ENCODE results near the gene PIBF1. TPM values are rescaled to one million over a fixed set of nuclear protein-coding genes. Genes with fewer than 3 reads are reported as not detected.

The PIBF1 gene
- total RNA-seq, 2 donors from 2014 or later, result 11.5 to 18.3 TPM

DNA sequence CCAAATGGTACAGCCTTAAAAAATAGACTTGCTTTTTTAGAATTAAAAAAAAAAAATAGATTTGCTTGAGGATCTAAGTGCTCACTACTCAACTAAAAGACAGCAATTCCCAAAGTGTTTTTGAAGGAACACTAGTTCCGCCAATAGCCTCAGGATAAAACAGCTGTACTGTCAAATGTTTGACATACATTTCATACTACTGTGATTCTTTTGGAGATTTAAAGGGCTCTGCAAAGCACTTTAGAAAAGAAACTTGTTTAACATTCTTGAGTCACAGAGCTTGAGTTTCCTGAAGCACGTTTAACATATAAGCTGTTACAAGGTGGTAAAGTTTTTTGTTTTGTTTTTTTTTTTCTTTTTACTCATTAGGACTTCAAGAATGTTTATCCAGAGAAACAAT, 253.7 kb downstream of the PIBF1 start:
- Histone ChIP-seq H3K36me3 (no peaks in the 10 kb centered on the region), H3K27ac (no peak overlapping the region), H3K9me3 (no peaks in the 10 kb centered on the region), H3K4me1 (ENCODE audit: control insufficient read depth in 1 of 2, low read depth in 2 of 2) (no peaks in the 10 kb centered on the region), H3K27me3 (replicated peaks; ENCODE audit: insufficient read depth) (no peaks in the 10 kb centered on the region), H3K4me3 (no peak overlapping the region)
- DNase-seq (ENCODE audit: low spot score) (no peak), ATAC-seq (ENCODE audit: insufficient number of reproducible peaks, low FRiP score, low read depth) (no peak)
- TF ChIP-seq, protein P1, sequence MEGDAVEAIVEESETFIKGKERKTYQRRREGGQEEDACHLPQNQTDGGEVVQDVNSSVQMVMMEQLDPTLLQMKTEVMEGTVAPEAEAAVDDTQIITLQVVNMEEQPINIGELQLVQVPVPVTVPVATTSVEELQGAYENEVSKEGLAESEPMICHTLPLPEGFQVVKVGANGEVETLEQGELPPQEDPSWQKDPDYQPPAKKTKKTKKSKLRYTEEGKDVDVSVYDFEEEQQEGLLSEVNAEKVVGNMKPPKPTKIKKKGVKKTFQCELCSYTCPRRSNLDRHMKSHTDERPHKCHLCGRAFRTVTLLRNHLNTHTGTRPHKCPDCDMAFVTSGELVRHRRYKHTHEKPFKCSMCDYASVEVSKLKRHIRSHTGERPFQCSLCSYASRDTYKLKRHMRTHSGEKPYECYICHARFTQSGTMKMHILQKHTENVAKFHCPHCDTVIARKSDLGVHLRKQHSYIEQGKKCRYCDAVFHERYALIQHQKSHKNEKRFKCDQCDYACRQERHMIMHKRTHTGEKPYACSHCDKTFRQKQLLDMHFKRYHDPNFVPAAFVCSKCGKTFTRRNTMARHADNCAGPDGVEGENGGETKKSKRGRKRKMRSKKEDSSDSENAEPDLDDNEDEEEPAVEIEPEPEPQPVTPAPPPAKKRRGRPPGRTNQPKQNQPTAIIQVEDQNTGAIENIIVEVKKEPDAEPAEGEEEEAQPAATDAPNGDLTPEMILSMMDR (IDR thresholded peaks at IDR 0.05), result no peak

DNA sequence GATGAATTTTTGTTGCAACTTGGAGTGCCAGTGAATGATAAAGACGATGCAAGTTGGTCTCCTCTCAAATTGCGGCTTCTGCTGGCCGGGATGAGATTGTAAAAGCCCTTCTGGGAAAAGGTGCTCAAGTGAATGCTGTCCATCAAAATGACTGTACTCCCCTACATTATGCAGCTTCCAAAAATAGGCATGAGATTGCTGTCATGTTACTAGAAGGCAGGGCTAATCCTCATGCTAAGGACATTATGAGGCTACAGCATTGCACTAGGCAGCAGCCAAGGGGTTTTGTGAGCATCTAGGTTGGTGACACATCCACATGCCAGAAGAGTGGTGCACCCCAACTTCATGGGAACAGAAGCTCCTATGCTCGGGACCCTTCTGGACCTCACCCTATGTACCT, 254.6 kb downstream of the PIBF1 start:
- ATAC-seq (ENCODE audit: insufficient number of reproducible peaks, low FRiP score, low read depth) (no peak), DNase-seq (ENCODE audit: low spot score) (no peak)

DNA sequence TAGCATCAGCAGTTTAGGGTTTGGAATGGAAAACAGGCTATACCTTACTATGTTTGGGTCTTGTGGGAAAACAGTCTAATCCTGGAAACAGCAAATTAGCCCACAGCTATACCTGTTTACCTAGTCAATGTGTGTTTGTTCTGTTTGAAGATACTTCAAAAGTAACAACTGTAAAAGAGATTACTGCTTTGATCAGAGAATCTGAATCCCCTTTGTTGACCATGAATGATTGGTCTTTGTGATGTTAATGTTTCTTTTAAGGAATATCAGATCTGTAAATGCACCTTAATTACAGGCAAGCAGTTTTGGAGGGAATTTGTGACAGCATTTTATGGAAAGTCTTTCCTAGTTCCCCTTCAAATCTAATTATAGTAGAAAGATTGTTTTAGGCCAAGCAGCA, 256.1 kb downstream of the PIBF1 start:
- no peak overlapping the region for H3K27ac ChIP-seq
- ATAC-seq (ENCODE audit: insufficient number of reproducible peaks, low FRiP score, low read depth) (no peak), DNase-seq (ENCODE audit: low spot score) (no peak)
- TF ChIP-seq, protein P1 (IDR thresholded peaks at IDR 0.05), result no peak
- H3K27me3 ChIP-seq (replicated peaks; ENCODE audit: insufficient read depth), result no peaks in the 10 kb centered on the region
- no peaks in the 10 kb centered on the region for H3K9me3 ChIP-seq
- no peak overlapping the region for H3K4me3 ChIP-seq
- H3K36me3 ChIP-seq, result no peaks in the 10 kb centered on the region
- no peaks in the 10 kb centered on the region for H3K4me1 ChIP-seq (ENCODE audit: control insufficient read depth in 1 of 2, low read depth in 2 of 2)

More for the DNA sequence above, 254.6 kb downstream of the PIBF1 start:
- no peaks in the 10 kb centered on the region for H3K4me1 ChIP-seq (ENCODE audit: control insufficient read depth in 1 of 2, low read depth in 2 of 2)
- no peak overlapping the region for H3K27ac ChIP-seq
- H3K36me3 ChIP-seq, result no peaks in the 10 kb centered on the region
- no peak overlapping the region for H3K4me3 ChIP-seq
- TF ChIP-seq, protein P1 (IDR thresholded peaks at IDR 0.05), result no peak
- no peaks in the 10 kb centered on the region for H3K27me3 ChIP-seq (replicated peaks; ENCODE audit: insufficient read depth)
- H3K9me3 ChIP-seq, result no peaks in the 10 kb centered on the region

GRCh38 chr13:73039201-73040108, 257.5 kb downstream of the PIBF1 start:
- DNase-seq (ENCODE audit: low spot score), result no peak
- Histone ChIP-seq H3K36me3 (no peaks in the 10 kb centered on the region), H3K27ac (no peak overlapping the region), H3K9me3 (no peaks in the 10 kb centered on the region), H3K4me1 (ENCODE audit: control insufficient read depth in 1 of 2, low read depth in 2 of 2) (no peaks in the 10 kb centered on the region), H3K4me3 (no peak overlapping the region), H3K27me3 (replicated peaks; ENCODE audit: insufficient read depth) (no peaks in the 10 kb centered on the region)
- no peak for ATAC-seq (ENCODE audit: insufficient number of reproducible peaks, low FRiP score, low read depth)
- TF ChIP-seq, protein P1 (IDR thresholded peaks at IDR 0.05), result no peak

DNA sequence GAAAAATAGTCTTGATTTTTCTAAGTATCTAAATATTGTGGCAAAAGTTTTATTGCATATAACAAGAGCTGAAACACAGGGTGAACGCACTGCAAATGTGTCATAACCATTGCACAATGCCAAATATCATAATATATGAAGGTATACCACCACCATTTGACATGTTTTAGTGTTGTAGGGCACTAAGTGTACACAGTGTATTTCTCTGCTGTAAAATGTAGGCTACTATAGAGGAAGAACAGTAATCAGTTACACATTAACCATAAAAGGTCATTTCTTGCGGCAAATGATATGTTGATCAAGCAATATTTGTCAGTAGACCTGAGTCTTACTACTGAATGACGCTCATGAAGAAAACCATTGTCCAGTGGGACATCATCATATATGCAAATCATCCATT, 258.6 kb downstream of the PIBF1 start:
- H3K27me3 ChIP-seq (replicated peaks; ENCODE audit: insufficient read depth), result no peaks in the 10 kb centered on the region
- H3K36me3 ChIP-seq, result no peaks in the 10 kb centered on the region
- H3K4me3 ChIP-seq, result no peak overlapping the region
- no peak overlapping the region for H3K27ac ChIP-seq
- TF ChIP-seq, protein P1 (IDR thresholded peaks at IDR 0.05), result no peak
- no peaks in the 10 kb centered on the region for H3K4me1 ChIP-seq (ENCODE audit: control insufficient read depth in 1 of 2, low read depth in 2 of 2)
- ATAC-seq (ENCODE audit: insufficient number of reproducible peaks, low FRiP score, low read depth) (no peak), DNase-seq (ENCODE audit: low spot score) (no peak)
- no peaks in the 10 kb centered on the region for H3K9me3 ChIP-seq

Data from thoracic aorta (tissue), 2 donors.